ENCODE results near the gene SLC30A3.
"Not testable (repeated sequence)": the region's sequence is repeated elsewhere in the genome, so short reads cannot be mapped to it uniquely, and the experiment has no call there.

Gene SLC30A3, protein sequence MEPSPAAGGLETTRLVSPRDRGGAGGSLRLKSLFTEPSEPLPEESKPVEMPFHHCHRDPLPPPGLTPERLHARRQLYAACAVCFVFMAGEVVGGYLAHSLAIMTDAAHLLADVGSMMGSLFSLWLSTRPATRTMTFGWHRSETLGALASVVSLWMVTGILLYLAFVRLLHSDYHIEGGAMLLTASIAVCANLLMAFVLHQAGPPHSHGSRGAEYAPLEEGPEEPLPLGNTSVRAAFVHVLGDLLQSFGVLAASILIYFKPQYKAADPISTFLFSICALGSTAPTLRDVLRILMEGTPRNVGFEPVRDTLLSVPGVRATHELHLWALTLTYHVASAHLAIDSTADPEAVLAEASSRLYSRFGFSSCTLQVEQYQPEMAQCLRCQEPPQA

GRCh38 chr2:27262379-27263286 lies at the start of gene SLC30A3:
Gene SLC30A3, minus strand, starts transcription at chr2:27263047. Its CDS starts 141 bp downstream, at chr2:27262906.
- DNase-seq: peak; percentile 67

DNA sequence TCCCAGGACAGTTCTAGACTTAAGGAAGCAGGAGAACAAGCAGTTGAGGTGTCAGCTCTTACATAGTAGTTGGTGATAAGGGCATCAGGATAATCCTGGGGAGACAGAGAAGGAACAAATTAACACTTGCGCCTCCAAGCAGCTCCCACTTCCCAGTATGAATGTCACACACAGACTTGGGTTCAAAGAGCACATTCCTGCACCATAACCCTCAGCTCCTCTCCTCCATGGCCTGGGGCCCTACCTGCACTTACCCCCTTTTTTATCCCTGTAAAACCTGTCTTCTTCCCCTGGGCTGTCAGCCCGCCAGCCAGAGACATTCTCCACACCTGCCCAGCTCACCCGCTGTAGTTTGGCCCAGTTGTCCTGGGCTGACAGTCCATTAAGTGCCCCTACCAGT lies 49.3 kb upstream of the SLC30A3 start:
- no peak for DNase-seq

DNA sequence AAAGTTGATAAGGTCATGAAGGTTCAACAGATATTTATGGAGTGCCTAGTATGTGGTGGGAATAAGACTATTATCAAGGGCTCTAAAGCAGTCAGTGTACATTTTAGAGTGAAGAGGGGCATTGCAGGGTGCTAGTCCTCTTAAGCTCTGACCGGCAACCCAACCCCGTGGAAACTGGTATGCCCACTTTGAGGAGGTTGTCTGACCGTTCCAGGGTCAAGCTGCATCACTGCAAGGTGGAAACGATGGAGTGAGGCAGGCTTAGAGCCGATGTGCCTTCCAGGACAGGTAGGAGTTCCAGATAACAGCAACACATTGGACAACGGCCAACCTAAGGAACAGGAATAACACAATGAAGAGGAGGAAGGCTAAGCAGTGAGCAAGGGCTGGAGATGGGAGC lies 46.8 kb upstream of the SLC30A3 start:
- no peak for DNase-seq

DNA sequence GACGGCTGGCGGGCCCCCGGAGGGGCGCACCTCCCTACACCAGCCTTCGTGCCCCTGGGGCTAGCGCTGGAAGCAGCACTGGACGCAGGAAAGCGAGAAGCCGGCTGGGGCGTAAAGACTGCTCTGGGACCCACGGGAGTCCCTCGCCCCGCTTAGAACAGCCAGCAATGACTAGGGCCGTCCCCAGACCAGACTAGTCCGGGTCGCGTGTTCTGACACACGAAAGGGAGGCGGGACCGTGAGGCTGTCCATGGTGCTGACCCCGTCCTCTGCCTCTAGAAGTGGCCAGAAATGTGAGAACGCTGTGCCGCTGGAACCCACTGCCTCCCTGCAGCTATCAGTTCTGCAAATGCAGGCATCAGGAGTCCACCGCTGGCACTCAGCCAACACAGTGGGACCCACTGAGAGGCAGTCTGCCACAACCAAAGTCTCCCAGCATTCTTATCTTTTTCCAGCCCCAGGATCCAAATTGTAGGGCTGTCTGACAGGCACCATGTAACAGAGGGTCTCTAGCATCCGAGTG lies 45.6 kb upstream of the SLC30A3 start, which contains the start of gene UCN:
TSS of gene UCN (minus strand) at position 87 of the 523 bp plus-strand sequence. CDS start 550 bp downstream, outside the sequence.
- peak; percentile 73 for DNase-seq

DNA sequence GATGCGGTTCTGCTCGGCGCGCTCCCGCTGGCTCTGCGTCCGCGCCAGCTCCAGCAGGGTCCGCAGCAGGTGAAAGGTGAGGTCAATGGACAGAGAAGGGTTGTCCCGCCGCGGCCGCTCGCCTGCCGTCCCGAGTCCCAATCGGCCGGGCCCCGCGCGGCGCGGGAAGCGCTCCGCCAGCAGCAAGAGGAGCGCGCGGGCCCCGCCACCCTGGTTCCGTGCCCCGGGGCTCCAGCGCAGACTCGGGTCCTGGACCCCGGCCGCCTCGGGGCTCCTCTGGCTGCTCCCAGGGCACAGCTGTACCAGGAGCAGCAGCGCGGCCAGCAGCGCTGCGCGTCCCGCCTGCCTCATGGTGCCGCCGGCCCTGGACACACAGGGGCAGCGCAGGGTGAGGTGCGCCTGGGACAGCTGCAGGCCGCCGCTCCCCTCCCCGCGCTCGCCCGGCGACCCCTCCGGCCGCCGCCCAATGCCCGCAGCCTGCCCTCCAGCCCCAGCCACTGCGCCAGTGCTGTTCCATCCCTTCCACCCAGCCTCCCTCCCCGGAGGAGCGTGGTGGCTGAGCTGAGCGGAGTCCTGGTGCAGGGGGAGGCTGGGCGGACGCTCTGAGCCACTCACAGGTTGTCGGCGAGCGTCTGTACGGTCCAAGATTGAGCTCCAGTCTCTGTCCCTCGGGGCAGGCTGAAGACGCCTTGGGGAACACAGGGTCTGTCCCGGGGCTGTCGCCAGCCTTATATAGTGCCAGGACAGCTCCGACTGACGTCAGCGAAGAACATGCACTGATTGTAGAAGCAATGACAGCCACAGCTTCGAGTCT lies 44.9 kb upstream of the SLC30A3 start:
- DNase-seq: no peak

GRCh38 chr2:27307287-27307544 lies 44.4 kb upstream of the SLC30A3 start:
- DNase-seq: no peak

GRCh38 chr2:27306573-27307286 lies 43.9 kb upstream of the SLC30A3 start:
- DNase-seq: no peak

- DNase-seq: no peak
These were observed 43.3 kb upstream of the SLC30A3 start for GRCh38 chr2:27306136-27306535.

DNA sequence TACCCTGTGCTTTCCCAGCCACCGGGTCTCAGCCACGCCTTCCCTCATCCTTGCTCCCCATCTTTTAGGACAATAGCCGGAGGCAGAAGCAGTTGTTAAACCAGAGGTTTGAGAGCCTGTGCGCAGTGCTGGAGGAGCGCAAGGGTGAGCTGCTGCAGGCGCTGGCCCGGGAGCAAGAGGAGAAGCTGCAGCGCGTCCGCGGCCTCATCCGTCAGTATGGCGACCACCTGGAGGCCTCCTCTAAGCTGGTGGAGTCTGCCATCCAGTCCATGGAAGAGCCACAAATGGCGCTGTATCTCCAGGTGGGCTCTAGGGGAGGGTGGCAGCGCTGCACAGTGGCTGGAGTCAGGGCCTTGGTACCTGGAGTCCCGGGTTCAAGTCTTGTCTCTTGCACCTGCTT lies 42.7 kb upstream of the SLC30A3 start:
- DNase-seq: no peak

- DNase-seq: no peak
These were observed 41.8 kb upstream of the SLC30A3 start for GRCh38 chr2:27304488-27305240.

- DNase-seq: no peak
These were observed 40.5 kb upstream of the SLC30A3 start for GRCh38 chr2:27303093-27304025.

DNA sequence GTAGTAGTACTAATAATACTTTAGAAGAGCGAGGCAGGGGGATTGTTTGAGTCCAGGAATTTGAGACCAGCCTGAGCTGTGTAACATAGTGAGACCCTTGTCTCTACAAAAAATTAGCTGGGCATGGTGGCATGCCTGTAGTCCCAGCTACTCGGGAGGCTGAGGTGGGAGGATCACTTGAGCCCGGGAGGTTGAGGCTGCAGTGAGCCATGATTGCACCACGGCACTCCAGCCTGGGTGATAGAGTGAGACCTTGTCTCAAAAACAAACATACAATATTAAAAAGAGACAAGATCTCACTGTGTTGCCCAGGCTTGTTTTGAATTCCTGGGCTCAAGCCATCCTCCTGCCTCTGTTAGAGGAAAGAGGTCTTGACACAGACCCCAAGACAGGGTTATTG lies 37.8 kb upstream of the SLC30A3 start:
- not testable (repeated sequence) for DNase-seq

DNA sequence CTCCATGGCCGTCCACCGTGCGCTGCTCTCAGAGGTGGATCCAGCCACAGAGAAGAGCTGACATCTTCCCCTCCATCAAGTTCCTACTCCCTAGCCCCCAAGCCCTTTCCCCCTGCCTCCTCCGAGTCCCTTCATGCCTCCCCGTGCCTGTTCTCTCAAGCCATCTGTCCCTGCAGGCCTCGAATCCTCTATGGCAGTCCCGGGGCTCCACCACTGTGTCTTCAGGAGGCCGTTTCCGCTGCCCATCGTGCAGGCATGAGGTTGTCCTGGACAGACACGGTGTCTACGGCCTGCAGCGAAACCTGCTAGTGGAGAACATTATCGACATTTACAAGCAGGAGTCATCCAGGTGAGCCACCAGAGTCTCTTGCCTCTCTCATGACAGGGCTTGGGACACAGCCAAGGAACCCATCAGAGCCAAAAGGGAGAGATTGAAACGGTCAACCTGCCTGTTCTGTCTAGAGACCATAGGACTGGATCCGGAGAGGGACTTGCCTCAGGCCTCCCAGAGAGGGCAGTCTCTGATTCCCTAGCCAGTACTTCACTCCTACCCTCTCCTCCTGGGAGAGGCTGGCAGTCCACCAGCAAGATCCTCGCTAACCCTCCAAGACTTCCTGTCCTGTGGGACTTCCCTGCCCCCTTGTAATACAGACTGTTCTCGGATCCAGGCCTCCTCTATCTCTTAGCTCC lies 35.7 kb upstream of the SLC30A3 start:
- DNase-seq: no peak

DNA sequence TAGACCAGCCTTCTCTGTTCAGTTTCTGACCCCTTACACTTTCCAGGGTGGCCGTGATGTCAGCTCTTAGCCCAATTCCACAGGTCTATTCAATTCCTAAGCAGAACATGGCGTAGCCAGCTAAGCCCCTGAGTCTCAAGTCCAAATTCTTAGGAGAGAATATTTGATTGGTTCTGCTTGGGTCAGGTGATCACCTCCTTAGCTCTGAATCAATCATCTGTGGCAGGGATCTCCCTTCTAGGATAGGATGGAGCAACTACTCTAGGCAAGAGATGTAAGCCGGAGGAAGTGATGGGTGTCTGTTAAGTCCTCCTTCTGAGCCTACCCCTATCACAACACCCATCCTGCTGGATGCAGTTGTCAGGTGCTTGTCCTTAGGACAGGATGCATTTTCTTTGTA lies 34.3 kb upstream of the SLC30A3 start:
- no peak for DNase-seq

- no peak for DNase-seq
These were observed 33.6 kb upstream of the SLC30A3 start for GRCh38 chr2:27296481-27296880.

GRCh38 chr2:27294928-27295327 lies 32.1 kb upstream of the SLC30A3 start:
- no peak for DNase-seq

DNA sequence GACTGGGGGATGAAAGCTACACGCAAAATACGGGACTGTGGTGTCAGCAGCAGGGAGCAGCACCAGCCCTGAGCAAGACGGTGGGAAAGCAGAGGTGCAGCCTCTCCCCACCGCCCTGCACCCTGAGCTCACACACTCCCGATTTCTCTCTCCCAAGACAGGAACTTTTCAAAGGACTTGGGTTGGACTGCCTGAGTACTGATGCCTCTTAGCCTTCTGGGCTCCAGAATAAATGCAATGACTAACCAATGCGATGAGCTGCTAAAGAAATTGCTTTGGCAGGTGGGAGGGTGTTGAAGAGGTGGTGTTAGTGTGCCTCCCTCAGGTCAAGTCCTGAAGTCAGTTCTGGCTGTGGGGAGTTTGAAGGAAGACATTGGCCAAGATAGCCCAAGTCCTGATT lies 29.0 kb upstream of the SLC30A3 start:
- no peak for DNase-seq

DNA sequence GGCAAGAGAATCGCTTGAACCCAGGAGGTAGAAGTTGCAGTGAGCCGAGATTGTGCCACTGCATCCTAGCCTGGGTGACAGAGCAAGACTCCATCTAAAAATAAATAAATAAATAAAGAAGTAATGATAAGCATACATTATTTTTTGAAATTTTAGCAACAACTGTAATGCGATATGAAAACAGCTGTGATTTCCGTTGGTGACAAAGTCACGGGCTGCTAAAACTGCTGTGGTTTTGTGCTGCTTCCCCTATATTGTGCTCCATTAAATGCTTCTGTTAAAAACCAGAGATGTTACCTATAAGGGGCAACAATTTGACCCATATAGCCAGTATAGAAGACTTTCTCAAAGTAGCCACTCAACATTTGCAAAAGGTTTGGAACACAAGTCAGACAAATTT lies 27.7 kb upstream of the SLC30A3 start:
- no peak for DNase-seq

DNA sequence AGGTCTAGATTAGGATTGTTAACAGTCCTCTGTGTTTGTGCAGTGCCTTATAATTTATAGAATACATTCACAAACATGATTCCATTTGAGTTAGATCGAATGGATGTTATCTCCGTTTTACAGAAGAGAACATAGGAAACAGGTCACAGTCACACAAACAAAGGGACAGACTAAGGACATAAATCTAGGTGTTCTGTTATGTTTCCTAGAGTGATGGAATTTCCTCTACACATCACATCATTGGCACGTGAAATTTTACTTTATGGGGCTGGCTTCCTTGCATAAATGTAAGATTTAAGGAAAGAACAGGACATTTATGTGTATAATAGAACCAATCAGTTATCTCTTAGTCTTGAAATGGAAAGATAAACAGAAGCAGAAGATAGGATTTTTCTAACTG lies 25.8 kb upstream of the SLC30A3 start:
- DNase-seq: no peak

DNA sequence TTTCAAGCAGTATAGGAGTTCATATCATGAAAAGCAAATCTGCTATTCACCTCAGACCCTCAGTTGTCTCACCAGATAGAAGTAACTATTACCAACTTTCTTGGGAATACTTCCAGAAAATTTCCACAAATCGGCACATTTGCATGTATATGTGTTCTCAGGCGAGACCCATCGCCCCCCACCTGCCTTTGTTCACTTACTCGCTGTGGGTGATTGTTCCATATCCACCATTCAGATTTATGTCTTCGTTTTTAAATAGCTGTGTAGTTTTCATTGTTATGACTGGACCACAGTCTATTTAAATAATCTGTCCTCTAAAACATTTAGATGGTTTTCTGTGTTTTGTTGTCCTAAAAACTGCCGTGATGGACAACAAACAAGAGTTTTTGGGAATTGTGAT lies 22.6 kb upstream of the SLC30A3 start:
- DNase-seq: no peak
